Lower leg skin (tissue), 4 donors: ENCODE measurements around the gene FBXO15. TPM values are rescaled to one million over a fixed set of nuclear protein-coding genes. Genes with fewer than 3 reads are reported as not detected.

Experiments
- DNase-seq, 2 donors: peaks; one replicate each; pipeline ENCODE4 v3.0.0-alpha.2; 2019; ENCODE audit warnings: low spot score in 2 of 2
- H3K4me3 ChIP-seq: fragments of 200-600 bp; sonication (generic); 2 replicates; pipeline ENCODE4 v1.5.1; 2017; ENCODE audit warnings: mild to moderate bottlenecking, low read depth; ENCODE audit not compliant: poor library complexity, severe bottlenecking
- CTCF ChIP-seq, 3 donors: fragments of 450-650 bp; IDR thresholded peaks; one replicate each; pipeline ENCODE4 v1.5.1; 2016; ENCODE audit warnings: antibody characterized with exemption in 3 of 3, mild to moderate bottlenecking in 3 of 3, moderate library complexity in 2 of 3
- POLR2A ChIP-seq, 2 donors: fragments of 450-650 bp; IDR thresholded peaks; one replicate each; pipeline ENCODE4 v1.6.1; 2016 to 2017; ENCODE audit warnings: antibody characterized with exemption in 2 of 2, mild to moderate bottlenecking in 1 of 2, moderate library complexity in 1 of 2
- WGBS, 2 donors: methylation state at CpG; one replicate each; pipeline ENCODE4 v1.1.5; 2018; 5-methylcytosine and 5-hydroxymethylcytosine counted together
- intact Hi-C: fragments of 100-400 bp; cut with DNase I; formaldehyde crosslinking; loops from one replicate; pipeline ENCODE4 v1.15.0; 2023; ENCODE audit warnings: low total_unique reads
- total RNA-seq, 4 donors: library from RNA; depleted of rRNA; stranded (reverse); fragments of >200 nt; gene quantifications; one replicate each; pipeline ENCODE4 v1.1.0, GENCODE V29; 2016

FBXO15 gene
- total RNA-seq, 4 donors from 2014 or later: not detected

- no peak for DNase-seq
- 91 to 92% methylated on average over 9 of the region's 9 CpGs for WGBS, 2 donors
- intact Hi-C loops: no loop called here
- H3K4me3 ChIP-seq: no peak overlapping the region
- TF ChIP-seq CTCF (IDR thresholded peaks at IDR 0.05): no peak
- no peak for TF ChIP-seq POLR2A (IDR thresholded peaks at IDR 0.05)
Measured at GRCh38 chr18:74084184-74084855, 63.3 kb downstream of the FBXO15 start.

DNA sequence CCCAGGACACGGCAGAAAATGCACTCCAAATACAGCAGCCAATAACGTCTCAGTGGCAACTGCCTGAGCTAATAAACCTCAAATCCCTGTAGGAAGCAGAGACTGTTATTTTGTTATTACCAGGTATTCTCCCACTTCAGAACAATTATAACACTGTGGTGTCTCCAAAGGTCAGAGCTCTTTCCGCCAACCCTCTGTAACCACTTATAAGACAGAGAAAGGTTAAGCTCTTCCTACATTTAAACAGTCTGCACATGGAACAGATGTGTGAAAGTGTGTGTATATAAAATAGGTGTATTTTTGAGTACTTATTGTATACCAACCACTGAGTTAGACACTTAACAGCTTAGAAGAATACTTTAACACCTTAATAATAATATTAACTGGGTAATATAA is 64.1 kb downstream of the FBXO15 start:
- no peak for DNase-seq
- TF ChIP-seq POLR2A (IDR thresholded peaks at IDR 0.05): no peak
- no peak overlapping the region for H3K4me3 ChIP-seq
- 56 to 74% methylated on average over 3 of the region's 3 CpGs for WGBS, 2 donors
- intact Hi-C loops: no loop called here

GRCh38 chr18:74082742-74083556 is 64.7 kb downstream of the FBXO15 start:
- WGBS, 2 donors: 56 to 61% methylated on average over 18 of the region's 18 CpGs
- H3K4me3 ChIP-seq: no peak overlapping the region

DNA sequence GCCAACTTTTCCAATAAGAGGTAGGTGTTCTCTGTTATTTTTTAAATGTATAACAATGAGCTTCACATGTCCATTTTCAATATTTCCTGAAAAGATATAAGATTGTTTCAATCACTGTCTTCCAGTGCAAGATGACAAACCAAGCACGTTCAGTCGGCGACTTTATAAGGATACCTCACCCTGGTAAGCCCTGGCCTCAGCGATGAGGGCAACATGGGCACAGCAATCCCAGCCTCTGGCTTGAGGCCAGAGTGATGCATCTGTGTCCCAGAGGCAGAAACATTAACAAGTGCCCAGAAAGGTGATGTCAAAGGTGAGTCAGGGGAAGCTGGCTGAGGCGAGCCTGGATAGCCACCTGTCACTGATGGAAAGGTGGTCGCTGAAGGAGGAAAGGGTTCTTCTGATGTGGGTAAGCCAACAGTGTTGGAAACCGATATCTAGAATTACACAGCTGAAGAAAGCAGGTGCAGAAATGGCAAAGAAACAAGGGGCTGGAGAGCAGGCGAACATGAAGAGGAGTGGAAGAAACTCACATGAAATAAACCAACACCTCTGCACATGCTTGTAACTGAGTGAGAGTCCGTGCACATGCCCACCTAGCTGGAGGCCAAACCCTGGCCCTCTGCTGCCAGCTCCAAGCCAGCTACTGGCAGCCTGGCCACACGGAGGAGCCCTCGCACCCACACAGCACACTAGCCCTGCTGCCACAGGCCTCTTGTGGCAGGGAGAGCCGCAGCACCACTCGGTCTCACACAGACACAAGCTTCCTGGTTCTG is 65.5 kb downstream of the FBXO15 start:
- TF ChIP-seq CTCF (IDR thresholded peaks at IDR 0.05): no peak
- no peak for TF ChIP-seq POLR2A (IDR thresholded peaks at IDR 0.05)
- DNase-seq: no peak
- intact Hi-C loops: no loop called here
- no peak overlapping the region for H3K4me3 ChIP-seq
- 59 to 64% methylated on average over 13 of the region's 13 CpGs for WGBS, 2 donors

More at GRCh38 chr18:74082742-74083556, 64.7 kb downstream of the FBXO15 start:
- DNase-seq: no peak
- no peak for TF ChIP-seq POLR2A (IDR thresholded peaks at IDR 0.05)
- no peak for TF ChIP-seq CTCF (IDR thresholded peaks at IDR 0.05)
- intact Hi-C loops: no loop called here

GRCh38 chr18:74078257-74078656 is 69.4 kb downstream of the FBXO15 start:
- intact Hi-C loops: no loop called here
- no peak for DNase-seq
- WGBS, 2 donors: 83 to 91% methylated on average over 9 of the region's 9 CpGs
- no peak overlapping the region for H3K4me3 ChIP-seq
- no peak for TF ChIP-seq POLR2A (IDR thresholded peaks at IDR 0.05)
- TF ChIP-seq CTCF (IDR thresholded peaks at IDR 0.05): no peak
